ENCODE measurements around the gene CCR5.

- TF ChIP-seq FOS (IDR thresholded peaks at IDR 0.05; ENCODE audit: extremely low read depth, insufficient read length) (no peak), TARDBP (IDR thresholded peaks at IDR 0.05) (no peak), KLF13 (tag; IDR thresholded peaks at IDR 0.05; ENCODE audit: borderline replicate concordance, low read depth) (no peak), ZNF766 (CRISPR knock-in tag; conservative IDR thresholded peaks at IDR 0.05) (no peak), ZNF12 (CRISPR knock-in tag; IDR thresholded peaks at IDR 0.05) (no peak), RHOXF2B (CRISPR knock-in tag; conservative IDR thresholded peaks at IDR 0.05) (no peak), CEBPG (CRISPR knock-in tag; IDR thresholded peaks at IDR 0.05) (no peak), CEBPG (tag; conservative IDR thresholded peaks at IDR 0.05 in 1 of 2, IDR thresholded peaks at IDR 0.05 in 1 of 2) (no peak), E2F1 (CRISPR knock-in tag; IDR thresholded peaks at IDR 0.05) (no peak), CTCF (IDR thresholded peaks at IDR 0.05 in 2 of 3, conservative IDR thresholded peaks at IDR 0.05 in 1 of 3; ENCODE audit: insufficient read depth in 2 of 3, low read depth in 1 of 3, low read length in 3 of 3) (no peak), BHLHE40 (IDR thresholded peaks at IDR 0.05; ENCODE audit: low read length) (no peak)
Observed at GRCh38 chr3:46374755-46375154, 4.0 kb downstream of the CCR5 start.

All from K562 (cell line).